IMR-90 (cell line): ENCODE results near the gene MID1. TPM values are rescaled to one million over a fixed set of nuclear protein-coding genes. Genes with fewer than 3 reads are reported as not detected.

ENCODE experiments used
- ATAC-seq: fragments of 200-7000 bp; cut with Tn5 transposase; 2 replicates; pipeline ENCODE4 v1.9.1; 2020; ENCODE audit warnings: low read depth, mild to moderate bottlenecking, moderate library complexity
- BruUV-seq: library from RNA; stranded (reverse); fragments of 400-500 nt; replicated peaks from 2 replicates; lab custom pipeline; 2021; lab: Mats Ljungman, UMichigan
- CTCF ChIA-PET: fragments of 300-600 bp; formaldehyde crosslinking; extraction: SDS; loops from one replicate; lab custom pipeline; 2021; ENCODE audit warnings: antibody characterized with exemption; lab: Yijun Ruan, JAX
- POLR2A ChIA-PET: fragments of 300-600 bp; sonication (Branson Sonifier 250); formaldehyde crosslinking; loops from one replicate; lab custom pipeline; 2022; ENCODE audit warnings: antibody characterized with exemption; ENCODE audit not compliant: unreplicated experiment; lab: Charles Lee
- DNase-seq: peaks from one replicate; pipeline ENCODE4 v3.0.0; 2013
- H2AFZ ChIP-seq: replicated peaks from 2 replicates; pipeline ENCODE3; 2013; ENCODE audit warnings: low read length, mild to moderate bottlenecking; ENCODE audit not compliant: poor library complexity
- H2AK5ac ChIP-seq: 2 replicates; pipeline ENCODE4 v1.6.1; 2013; ENCODE audit warnings: low read depth, low read length, inconsistent platforms
- H2AK9ac ChIP-seq: replicated peaks from 2 replicates; pipeline ENCODE3; 2013; ENCODE audit warnings: mild to moderate bottlenecking, low read depth, low read length, moderate library complexity; ENCODE audit not compliant: poor library complexity
- H2BK120ac ChIP-seq: 2 replicates; pipeline ENCODE4 v1.6.1; 2013; ENCODE audit warnings: low read depth, low read length, inconsistent platforms
- H2BK15ac ChIP-seq: 3 replicates; pipeline ENCODE4 v1.6.1; 2013; ENCODE audit warnings: low read depth, low read length, inconsistent platforms
- H2BK20ac ChIP-seq: 2 replicates; pipeline ENCODE4 v1.6.1; 2013; ENCODE audit warnings: low read depth, mild to moderate bottlenecking, inconsistent platforms, low read length, moderate library complexity
- H2BK5ac ChIP-seq: 2 replicates; pipeline ENCODE4 v1.6.1; 2013; ENCODE audit warnings: mild to moderate bottlenecking, low read depth, low read length, inconsistent platforms; ENCODE audit not compliant: poor library complexity, severe bottlenecking
- H3K14ac ChIP-seq: replicated peaks from 2 replicates; pipeline ENCODE4 v1.6.1; 2013; ENCODE audit warnings: low read depth, low read length, inconsistent platforms
- H3K18ac ChIP-seq: 2 replicates; pipeline ENCODE4 v1.6.1; 2013; ENCODE audit warnings: low read depth, low read length, control low read depth
- H3K23ac ChIP-seq: 2 replicates; pipeline ENCODE4 v1.6.1; 2013; ENCODE audit warnings: low read depth, low read length, inconsistent platforms
- H3K27ac ChIP-seq: 2 replicates; pipeline ENCODE4 v1.5.1; 2013; ENCODE audit warnings: mild to moderate bottlenecking, control low read depth, low read length; ENCODE audit not compliant: insufficient read depth
- H3K27me3 ChIP-seq: 2 replicates; pipeline ENCODE4 v1.6.1; 2013; ENCODE audit warnings: low read length; ENCODE audit not compliant: control insufficient read depth, insufficient read depth
- H3K36me3 ChIP-seq: 2 replicates; pipeline ENCODE4 v1.6.1; 2013; ENCODE audit warnings: low read length, mixed read lengths; ENCODE audit not compliant: control insufficient read depth, insufficient read depth
- H3K4ac ChIP-seq: 2 replicates; pipeline ENCODE4 v1.6.1; 2013; ENCODE audit warnings: low read depth, low read length, inconsistent platforms
- H3K4me1 ChIP-seq: 2 replicates; pipeline ENCODE4 v1.6.1; 2013; ENCODE audit warnings: low read length, mixed read lengths; ENCODE audit not compliant: control insufficient read depth, insufficient read depth
- H3K4me2 ChIP-seq: 2 replicates; pipeline ENCODE4 v1.6.1; 2013; ENCODE audit warnings: low read depth, mild to moderate bottlenecking, control low read depth, low read length, moderate library complexity
- H3K4me3 ChIP-seq: 2 replicates; pipeline ENCODE4 v1.5.1; 2013; ENCODE audit warnings: low read depth, mild to moderate bottlenecking, control low read depth, low read length, moderate library complexity; ENCODE audit not compliant: insufficient read depth
- H3K56ac ChIP-seq: 2 replicates; pipeline ENCODE4 v1.6.1; 2013; ENCODE audit warnings: low read length, inconsistent platforms; ENCODE audit not compliant: insufficient read depth; ENCODE audit errors: extremely low read depth
- H3K79me1 ChIP-seq, 2 experiments: 2 replicates each; pipeline ENCODE4 v1.6.1; 2013; ENCODE audit warnings: low read length in 2 of 2, inconsistent platforms in 1 of 2, low read depth in 1 of 2
- H3K9ac ChIP-seq: 2 replicates; pipeline ENCODE4 v1.6.1; 2013; ENCODE audit warnings: low read depth, low read length, control low read depth
- H3K9me1 ChIP-seq: 2 replicates; pipeline ENCODE4 v1.6.1; 2013; ENCODE audit warnings: low read length, inconsistent platforms; ENCODE audit not compliant: insufficient read depth
- H3K9me3 ChIP-seq: 2 replicates; pipeline ENCODE4 v1.6.1; 2013; ENCODE audit warnings: low read length; ENCODE audit not compliant: control insufficient read depth, insufficient read depth
- H4K20me1 ChIP-seq: 2 replicates; pipeline ENCODE4 v1.6.1; 2013; ENCODE audit warnings: low read length, inconsistent platforms; ENCODE audit not compliant: insufficient read depth
- H4K5ac ChIP-seq: 2 replicates; pipeline ENCODE4 v1.6.1; 2013; ENCODE audit warnings: mild to moderate bottlenecking, low read depth, low read length, control low read depth
- H4K8ac ChIP-seq, 2 experiments: 2 replicates each; pipeline ENCODE4 v1.6.1; 2013; ENCODE audit warnings: low read depth in 2 of 2, low read length in 2 of 2, control low read depth in 1 of 2, inconsistent platforms in 1 of 2
- H4K91ac ChIP-seq: 2 replicates; pipeline ENCODE4 v1.6.1; 2013; ENCODE audit warnings: low read depth, low read length, inconsistent platforms; ENCODE audit not compliant: insufficient read depth
- SMC3 ChIP-seq: fragments of 150-350 bp; IDR thresholded peaks from 2 replicates; pipeline ENCODE4 v1.6.1; 2016; ENCODE audit warnings: low read depth, mild to moderate bottlenecking, antibody characterized with exemption, low read length, moderate library complexity
- WGBS, 2 experiments: methylation state at CpG; one replicate each; pipeline versions ENCODE4 v1.1.5 to v1.1.7; 2013; ENCODE audit warnings: missing lambda C conversion rate in 2 of 2; ENCODE audit not compliant: insufficient read length in 1 of 2; ENCODE audit errors: extremely low coverage in 2 of 2; 5-methylcytosine and 5-hydroxymethylcytosine counted together
- dilution Hi-C: fragments of 300-500 bp; cut with HindIII; formaldehyde crosslinking; loops from one replicate; pipeline ENCODE4 v1.14.3; 2018; ENCODE audit warnings: low sequenced_read_pairs; ENCODE audit not compliant: unreplicated experiment
- in situ Hi-C: fragments of 300-500 bp; cut with MboI; formaldehyde crosslinking; loops from 3 replicates; pipeline ENCODE4 v1.14.3; 2019; ENCODE audit warnings: low sequenced_read_pairs, inconsistent platforms, mixed read lengths
- intact Hi-C: fragments of 100-400 bp; cut with micrococcal nuclease; formaldehyde crosslinking; loops from 2 replicates; pipeline ENCODE4 v1.10.0; 2022
- polyA plus RNA-seq, 3 experiments: library from polyadenylated mRNA; depleted of rRNA; stranded (reverse); fragments of >200 nt; gene quantifications; 2 replicates each; pipeline ENCODE4 v1.2.3, GENCODE V29; 2012; ENCODE audit warnings: low replicate concordance in 1 of 3
- total RNA-seq: library from RNA; depleted of rRNA; stranded (reverse); fragments of >200 nt; gene quantifications from 2 replicates; pipeline ENCODE4 v1.2.3, GENCODE V29; 2012

The MID1 gene
- total and polyA plus RNA-seq, 2 of the 4 experiments (the other 2 are of a cell fraction) = 37.2 to 106 TPM

DNA sequence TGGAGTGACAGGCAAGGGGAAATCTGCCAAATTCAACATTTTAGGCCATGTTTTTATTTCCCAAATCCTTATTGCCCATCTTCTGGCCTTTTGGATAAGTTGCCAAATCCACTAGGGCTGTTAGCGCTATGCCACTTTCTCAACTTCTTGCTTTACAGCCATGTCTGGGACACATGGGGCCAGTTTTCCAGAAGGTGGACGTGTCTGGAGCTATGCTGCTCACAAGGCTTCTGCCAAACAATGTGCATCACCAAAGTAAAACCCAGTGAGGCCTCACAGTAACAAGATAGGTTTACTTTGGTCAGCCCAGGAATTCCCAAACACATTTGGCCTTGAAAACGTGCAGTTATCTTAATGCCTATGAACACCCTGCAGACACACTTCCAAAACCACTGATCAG, 142.9 kb downstream of the MID1 start:
- dilution Hi-C loops (no loop called here), intact Hi-C loops (no loop called here), in situ Hi-C loops (no loop called here)
- no peak overlapping the region for H2AFZ ChIP-seq
- no peak overlapping the region for H3K4ac ChIP-seq
- no peaks in the 10 kb centered on the region for H4K20me1 ChIP-seq
- no peaks in the 10 kb centered on the region for H3K9me1 ChIP-seq
- 0 out of 4 replicates have a peak, but pooled peaks cover 0 to 3% of the 10 kb centered on the region in 2 experiments for H3K79me1 ChIP-seq
- H3K56ac ChIP-seq = no peak overlapping the region
- H3K36me3 ChIP-seq = peaks cover 10% of the 10 kb centered on the region
- H3K27ac ChIP-seq = no peak overlapping the region
- POLR2A ChIA-PET = no interaction called here
- no peak overlapping the region for H4K5ac ChIP-seq
- no peaks in the 10 kb centered on the region for H3K9me3 ChIP-seq
- WGBS, 2 experiments = 48% methylated on average over 2 of the region's 3 CpGs; no CpG with 5 or more reads in 1 of the 2 experiments
- H4K8ac ChIP-seq = no peak overlapping the region
- H3K9ac ChIP-seq = no peak overlapping the region
- H3K4me2 ChIP-seq = no peak overlapping the region
- no peak overlapping the region for H3K4me3 ChIP-seq
- no peak overlapping the region for H3K23ac ChIP-seq
- BruUV-seq = no TSS peak
- H3K4me1 ChIP-seq = peaks cover 7% of the 10 kb centered on the region; the same call in 1 of the 2 replicates
- DNase-seq (no peak), ATAC-seq (no peak)
- H3K14ac ChIP-seq = no peak overlapping the region
- H2BK5ac ChIP-seq = no peak overlapping the region
- H2AK5ac ChIP-seq = no peak overlapping the region
- H4K91ac ChIP-seq = no peak overlapping the region
- H3K18ac ChIP-seq = no peak overlapping the region
- no peak overlapping the region for H2BK15ac ChIP-seq
- H2BK120ac ChIP-seq = no peak overlapping the region
- H3K27me3 ChIP-seq = no peaks in the 10 kb centered on the region
- TF ChIP-seq SMC3 = no peak
- CTCF ChIA-PET = no interaction called here
- H2AK9ac ChIP-seq = no peak overlapping the region
- H2BK20ac ChIP-seq = no peak overlapping the region
